ENCODE results near the gene HDAC1. TPM values are rescaled to one million over a fixed set of nuclear protein-coding genes. Genes with fewer than 3 reads are reported as not detected.
A peak's percentile ranks its signal among the peaks of the same experiment; 100 is the strongest.

Gene HDAC1
- total and polyA plus RNA-seq, 2 of the 13 experiments (the other 11 are each of a cell fraction or from before 2014, with no cell fraction given): 93.5 to 189 TPM

DNA sequence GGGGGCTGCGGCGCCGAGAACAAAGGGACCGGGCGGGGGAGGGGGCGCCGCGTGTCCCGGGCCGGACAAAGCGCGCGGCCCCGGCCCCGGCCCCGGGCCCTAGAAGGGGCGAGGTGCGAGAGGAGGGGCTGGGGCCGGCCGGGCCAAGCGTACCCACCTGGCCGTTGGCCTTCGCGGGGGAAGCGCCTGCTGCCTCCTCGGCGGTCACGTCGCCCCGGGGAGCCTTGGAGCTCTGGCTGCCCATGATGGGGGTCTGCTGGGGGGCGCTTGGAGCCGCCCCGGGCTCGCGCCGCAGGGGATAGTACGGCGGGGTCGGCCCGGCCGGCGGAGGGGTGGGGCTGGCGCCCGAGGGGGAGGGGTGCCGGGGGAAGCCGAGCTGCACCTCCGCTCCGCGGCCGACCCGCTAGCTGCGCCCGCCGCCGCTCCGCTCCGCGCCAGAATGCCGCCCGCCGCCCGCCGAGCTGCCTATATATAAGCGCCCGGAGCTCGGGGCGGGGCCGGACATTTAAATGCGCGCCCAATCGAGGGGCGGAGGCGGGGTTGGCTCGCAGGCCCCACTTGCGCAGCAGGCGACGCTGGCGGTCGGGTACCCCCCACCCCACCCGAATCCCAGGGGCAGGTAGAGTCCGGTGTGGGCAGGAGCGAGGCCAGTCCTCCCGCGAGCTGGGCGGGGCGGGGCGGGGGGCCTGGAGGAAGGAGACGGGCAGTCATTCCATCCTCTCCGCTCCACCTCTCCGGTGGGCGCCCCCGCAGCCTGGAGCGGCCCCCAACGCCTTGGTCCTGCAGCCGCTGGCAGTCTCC lies 44.1 kb downstream of the HDAC1 start, which contains the start of gene MARCKSL1 (continued):
- TF ChIP-seq, protein P1, sequence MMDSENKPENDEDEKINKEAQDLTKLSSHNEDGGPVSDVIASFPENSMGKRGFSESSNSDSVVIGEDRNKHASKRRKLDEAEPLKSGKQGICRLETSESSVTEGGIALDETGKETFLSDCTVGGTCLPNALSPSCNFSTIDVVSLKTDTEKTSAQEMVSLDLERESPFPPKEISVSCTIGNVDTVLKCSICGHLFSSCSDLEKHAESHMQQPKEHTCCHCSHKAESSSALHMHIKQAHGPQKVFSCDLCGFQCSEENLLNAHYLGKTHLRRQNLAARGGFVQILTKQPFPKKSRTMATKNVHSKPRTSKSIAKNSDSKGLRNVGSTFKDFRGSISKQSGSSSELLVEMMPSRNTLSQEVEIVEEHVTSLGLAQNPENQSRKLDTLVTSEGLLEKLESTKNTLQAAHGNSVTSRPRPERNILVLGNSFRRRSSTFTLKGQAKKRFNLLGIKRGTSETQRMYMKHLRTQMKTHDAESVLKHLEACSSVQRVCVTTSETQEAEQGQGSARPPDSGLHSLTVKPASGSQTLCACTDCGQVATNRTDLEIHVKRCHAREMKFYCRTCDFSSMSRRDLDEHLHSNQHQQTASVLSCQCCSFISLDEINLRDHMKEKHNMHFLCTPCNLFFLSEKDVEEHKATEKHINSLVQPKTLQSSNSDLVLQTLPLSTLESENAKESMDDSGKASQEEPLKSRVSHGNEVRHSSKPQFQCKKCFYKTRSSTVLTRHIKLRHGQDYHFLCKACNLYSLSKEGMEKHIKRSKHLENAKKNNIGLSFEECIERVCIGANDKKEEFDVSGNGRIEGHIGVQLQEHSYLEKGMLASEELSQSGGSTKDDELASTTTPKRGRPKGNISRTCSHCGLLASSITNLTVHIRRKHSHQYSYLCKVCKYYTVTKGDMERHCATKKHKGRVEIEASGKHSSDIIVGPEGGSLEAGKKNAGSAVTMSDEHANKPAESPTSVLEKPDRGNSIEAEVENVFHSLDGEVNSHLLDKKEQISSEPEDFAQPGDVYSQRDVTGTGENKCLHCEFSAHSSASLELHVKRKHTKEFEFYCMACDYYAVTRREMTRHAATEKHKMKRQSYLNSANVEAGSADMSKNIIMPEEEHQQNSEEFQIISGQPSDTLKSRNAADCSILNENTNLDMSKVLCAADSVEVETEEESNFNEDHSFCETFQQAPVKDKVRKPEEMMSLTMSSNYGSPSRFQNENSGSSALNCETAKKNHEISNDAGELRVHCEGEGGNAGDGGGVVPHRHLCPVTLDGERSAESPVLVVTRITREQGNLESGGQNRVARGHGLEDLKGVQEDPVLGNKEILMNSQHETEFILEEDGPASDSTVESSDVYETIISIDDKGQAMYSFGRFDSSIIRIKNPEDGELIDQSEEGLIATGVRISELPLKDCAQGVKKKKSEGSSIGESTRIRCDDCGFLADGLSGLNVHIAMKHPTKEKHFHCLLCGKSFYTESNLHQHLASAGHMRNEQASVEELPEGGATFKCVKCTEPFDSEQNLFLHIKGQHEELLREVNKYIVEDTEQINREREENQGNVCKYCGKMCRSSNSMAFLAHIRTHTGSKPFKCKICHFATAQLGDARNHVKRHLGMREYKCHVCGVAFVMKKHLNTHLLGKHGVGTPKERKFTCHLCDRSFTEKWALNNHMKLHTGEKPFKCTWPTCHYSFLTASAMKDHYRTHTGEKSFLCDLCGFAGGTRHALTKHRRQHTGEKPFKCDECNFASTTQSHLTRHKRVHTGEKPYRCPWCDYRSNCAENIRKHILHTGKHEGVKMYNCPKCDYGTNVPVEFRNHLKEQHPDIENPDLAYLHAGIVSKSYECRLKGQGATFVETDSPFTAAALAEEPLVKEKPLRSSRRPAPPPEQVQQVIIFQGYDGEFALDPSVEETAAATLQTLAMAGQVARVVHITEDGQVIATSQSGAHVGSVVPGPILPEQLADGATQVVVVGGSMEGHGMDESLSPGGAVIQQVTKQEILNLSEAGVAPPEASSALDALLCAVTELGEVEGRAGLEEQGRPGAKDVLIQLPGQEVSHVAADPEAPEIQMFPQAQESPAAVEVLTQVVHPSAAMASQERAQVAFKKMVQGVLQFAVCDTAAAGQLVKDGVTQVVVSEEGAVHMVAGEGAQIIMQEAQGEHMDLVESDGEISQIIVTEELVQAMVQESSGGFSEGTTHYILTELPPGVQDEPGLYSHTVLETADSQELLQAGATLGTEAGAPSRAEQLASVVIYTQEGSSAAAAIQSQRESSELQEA (CRISPR knock-in tag; IDR thresholded peaks at IDR 0.05; ENCODE audit: not compliant biosample characterization): no peak
- TF ChIP-seq JARID2 (CRISPR knock-in tag; IDR thresholded peaks at IDR 0.05; ENCODE audit: insufficient replicate concordance) (no peak), ERF (CRISPR knock-in tag; IDR thresholded peaks at IDR 0.05) (peak; percentile 69; the same call in 1 of the 2 replicates), ZNF777 (CRISPR knock-in tag; IDR thresholded peaks at IDR 0.05) (no peak; the same call in 1 of the 2 replicates), GABPA (IDR thresholded peaks at IDR 0.05; ENCODE audit: low read depth, low read length) (no peak), GABPA (CRISPR knock-in tag; IDR thresholded peaks at IDR 0.05; ENCODE audit: low read depth) (no peak), ZSCAN25 (CRISPR knock-in tag; IDR thresholded peaks at IDR 0.05) (0 out of 2 replicates have a peak, but pooled peaks have one; percentile 22), GLI4 (CRISPR knock-in tag; IDR thresholded peaks at IDR 0.05; ENCODE audit: borderline replicate concordance) (no peak)
- TF ChIP-seq, protein P2, sequence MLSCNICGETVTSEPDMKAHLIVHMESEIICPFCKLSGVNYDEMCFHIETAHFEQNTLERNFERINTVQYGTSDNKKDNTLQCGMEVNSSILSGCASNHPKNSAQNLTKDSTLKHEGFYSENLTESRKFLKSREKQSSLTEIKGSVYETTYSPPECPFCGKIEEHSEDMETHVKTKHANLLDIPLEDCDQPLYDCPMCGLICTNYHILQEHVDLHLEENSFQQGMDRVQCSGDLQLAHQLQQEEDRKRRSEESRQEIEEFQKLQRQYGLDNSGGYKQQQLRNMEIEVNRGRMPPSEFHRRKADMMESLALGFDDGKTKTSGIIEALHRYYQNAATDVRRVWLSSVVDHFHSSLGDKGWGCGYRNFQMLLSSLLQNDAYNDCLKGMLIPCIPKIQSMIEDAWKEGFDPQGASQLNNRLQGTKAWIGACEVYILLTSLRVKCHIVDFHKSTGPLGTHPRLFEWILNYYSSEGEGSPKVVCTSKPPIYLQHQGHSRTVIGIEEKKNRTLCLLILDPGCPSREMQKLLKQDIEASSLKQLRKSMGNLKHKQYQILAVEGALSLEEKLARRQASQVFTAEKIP (CRISPR knock-in tag; IDR thresholded peaks at IDR 0.05; ENCODE audit: borderline replicate concordance): no peak
- TF ChIP-seq, protein P3, sequence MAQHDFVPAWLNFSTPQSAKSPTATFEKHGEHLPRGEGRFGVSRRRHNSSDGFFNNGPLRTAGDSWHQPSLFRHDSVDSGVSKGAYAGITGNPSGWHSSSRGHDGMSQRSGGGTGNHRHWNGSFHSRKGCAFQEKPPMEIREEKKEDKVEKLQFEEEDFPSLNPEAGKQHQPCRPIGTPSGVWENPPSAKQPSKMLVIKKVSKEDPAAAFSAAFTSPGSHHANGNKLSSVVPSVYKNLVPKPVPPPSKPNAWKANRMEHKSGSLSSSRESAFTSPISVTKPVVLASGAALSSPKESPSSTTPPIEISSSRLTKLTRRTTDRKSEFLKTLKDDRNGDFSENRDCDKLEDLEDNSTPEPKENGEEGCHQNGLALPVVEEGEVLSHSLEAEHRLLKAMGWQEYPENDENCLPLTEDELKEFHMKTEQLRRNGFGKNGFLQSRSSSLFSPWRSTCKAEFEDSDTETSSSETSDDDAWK (CRISPR knock-in tag; IDR thresholded peaks at IDR 0.05): no peak
- TF ChIP-seq, protein P4, sequence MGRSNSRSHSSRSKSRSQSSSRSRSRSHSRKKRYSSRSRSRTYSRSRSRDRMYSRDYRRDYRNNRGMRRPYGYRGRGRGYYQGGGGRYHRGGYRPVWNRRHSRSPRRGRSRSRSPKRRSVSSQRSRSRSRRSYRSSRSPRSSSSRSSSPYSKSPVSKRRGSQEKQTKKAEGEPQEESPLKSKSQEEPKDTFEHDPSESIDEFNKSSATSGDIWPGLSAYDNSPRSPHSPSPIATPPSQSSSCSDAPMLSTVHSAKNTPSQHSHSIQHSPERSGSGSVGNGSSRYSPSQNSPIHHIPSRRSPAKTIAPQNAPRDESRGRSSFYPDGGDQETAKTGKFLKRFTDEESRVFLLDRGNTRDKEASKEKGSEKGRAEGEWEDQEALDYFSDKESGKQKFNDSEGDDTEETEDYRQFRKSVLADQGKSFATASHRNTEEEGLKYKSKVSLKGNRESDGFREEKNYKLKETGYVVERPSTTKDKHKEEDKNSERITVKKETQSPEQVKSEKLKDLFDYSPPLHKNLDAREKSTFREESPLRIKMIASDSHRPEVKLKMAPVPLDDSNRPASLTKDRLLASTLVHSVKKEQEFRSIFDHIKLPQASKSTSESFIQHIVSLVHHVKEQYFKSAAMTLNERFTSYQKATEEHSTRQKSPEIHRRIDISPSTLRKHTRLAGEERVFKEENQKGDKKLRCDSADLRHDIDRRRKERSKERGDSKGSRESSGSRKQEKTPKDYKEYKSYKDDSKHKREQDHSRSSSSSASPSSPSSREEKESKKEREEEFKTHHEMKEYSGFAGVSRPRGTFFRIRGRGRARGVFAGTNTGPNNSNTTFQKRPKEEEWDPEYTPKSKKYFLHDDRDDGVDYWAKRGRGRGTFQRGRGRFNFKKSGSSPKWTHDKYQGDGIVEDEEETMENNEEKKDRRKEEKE (IDR thresholded peaks at IDR 0.05): no peak
- TF ChIP-seq, protein P5, sequence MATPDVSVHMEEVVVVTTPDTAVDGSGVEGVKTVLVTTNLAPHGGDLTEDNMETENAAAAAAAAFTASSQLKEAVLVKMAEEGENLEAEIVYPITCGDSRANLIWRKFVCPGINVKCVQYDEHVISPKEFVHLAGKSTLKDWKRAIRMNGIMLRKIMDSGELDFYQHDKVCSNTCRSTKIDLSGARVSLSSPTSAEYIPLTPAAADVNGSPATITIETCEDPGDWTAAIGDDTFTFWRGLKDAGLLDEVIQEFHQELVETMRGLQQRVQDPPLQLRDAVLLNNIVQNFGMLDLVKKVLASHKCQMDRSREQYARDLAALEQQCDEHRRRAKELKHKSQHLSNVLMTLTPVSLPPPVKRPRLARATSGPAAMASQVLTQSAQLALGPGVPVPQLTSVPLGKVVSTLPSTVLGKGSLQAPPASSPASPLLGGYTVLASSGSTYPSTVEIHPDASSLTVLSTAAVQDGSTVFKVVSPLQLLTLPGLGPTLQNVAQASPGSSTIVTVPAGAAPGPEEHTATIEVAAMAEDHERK (CRISPR knock-in tag; IDR thresholded peaks at IDR 0.05; ENCODE audit: low read depth): no peak

Measured in HepG2 (cell line).